Activated CD8-positive, alpha-beta T cell treated with anti-CD3 and anti-CD28 coated beads for 36 hours (primary cell): ENCODE results near the gene PABPN1. TPM values are rescaled to one million over a fixed set of nuclear protein-coding genes. Genes with fewer than 3 reads are reported as not detected.

Experiments
- ATAC-seq: fragments of 200-7000 bp; cut with Tn5 transposase; one replicate; pipeline ENCODE4 v1.10.0; 2021; ENCODE audit warnings: mild to moderate bottlenecking, moderate library complexity
- CTCF ChIA-PET: fragments of 350-600 bp; sonication (Branson Sonifier 250); formaldehyde crosslinking; loops from one replicate; lab custom pipeline; 2021; ENCODE audit warnings: antibody characterized with exemption; lab: Charles Lee
- POLR2A ChIA-PET: fragments of 350-600 bp; sonication (Branson Sonifier 250); formaldehyde crosslinking; loops from one replicate; lab custom pipeline; 2021; ENCODE audit warnings: antibody characterized with exemption; lab: Charles Lee
- DNase-seq: peaks from one replicate; pipeline ENCODE4 v3.0.0-alpha.2; 2020
- H3K27ac Mint-ChIP-seq: one replicate; pipeline ENCODE4 v1.8.0; 2021; ENCODE audit warnings: mild to moderate bottlenecking, mixed read lengths
- H3K27me3 Mint-ChIP-seq: one replicate; pipeline ENCODE4 v1.8.0; 2021; ENCODE audit warnings: mixed read lengths
- H3K36me3 Mint-ChIP-seq: one replicate; pipeline ENCODE4 v1.8.0; 2021; ENCODE audit warnings: low read depth, mixed read lengths
- H3K4me1 Mint-ChIP-seq: one replicate; pipeline ENCODE4 v1.8.0; 2021; ENCODE audit warnings: low read depth, mixed read lengths
- H3K4me3 Mint-ChIP-seq: one replicate; pipeline ENCODE4 v1.8.0; 2021; ENCODE audit warnings: mild to moderate bottlenecking, moderate library complexity, mixed read lengths
- H3K9me3 Mint-ChIP-seq: one replicate; pipeline ENCODE4 v1.8.0; 2021; ENCODE audit warnings: mixed read lengths
- CTCF ChIP-seq: fragments of 200-600 bp; IDR thresholded peaks from one replicate; pipeline ENCODE4 v1.8.0; 2022; ENCODE audit warnings: antibody characterized with exemption, mild to moderate bottlenecking
- intact Hi-C: fragments of 100-400 bp; cut with micrococcal nuclease; formaldehyde crosslinking; loops from one replicate; pipeline ENCODE4 v1.10.0; 2022
- total RNA-seq, 2 experiments: library from RNA; stranded (reverse); gene quantifications; one replicate each; pipeline ENCODE4 v1.2.3, GENCODE V29; 2021

Gene PABPN1
- total RNA-seq, 2 experiments from 2014 or later = 258 to 260 TPM

- Mint-ChIP-seq H3K9me3 (no peaks in the 10 kb centered on the region), H3K36me3 (peaks cover 22% of the 10 kb centered on the region), H3K4me1 (peaks cover 18% of the 10 kb centered on the region), H3K4me3 (no peak overlapping the region), H3K27ac (no peak overlapping the region), H3K27me3 (no peaks in the 10 kb centered on the region)
- CTCF ChIA-PET = interaction anchor here (0.8 to 7.0 kb wide), 12 partner anchors 15 to 233 kb away, joined by 3 to 86 read pairs (median 4); partner anchors contain the start of gene SLC22A17
- POLR2A ChIA-PET = interaction anchor here (1.3 to 2.7 kb wide), 3 partner anchors 24 to 52 kb away, joined by 3 to 11 read pairs (median 3); partner anchors contain the start of gene PPP1R3E
- DNase-seq (peak; percentile 86), ATAC-seq (peak; percentile 88)
- peak; percentile 86 for TF ChIP-seq CTCF
- intact Hi-C loops = loop anchor here (2.0 kb wide), 1 partner anchor 53 kb away; no protein-coding TSS in a partner anchor
Observed at GRCh38 chr14:23327947-23328744, 6.9 kb downstream of the PABPN1 start.

DNA sequence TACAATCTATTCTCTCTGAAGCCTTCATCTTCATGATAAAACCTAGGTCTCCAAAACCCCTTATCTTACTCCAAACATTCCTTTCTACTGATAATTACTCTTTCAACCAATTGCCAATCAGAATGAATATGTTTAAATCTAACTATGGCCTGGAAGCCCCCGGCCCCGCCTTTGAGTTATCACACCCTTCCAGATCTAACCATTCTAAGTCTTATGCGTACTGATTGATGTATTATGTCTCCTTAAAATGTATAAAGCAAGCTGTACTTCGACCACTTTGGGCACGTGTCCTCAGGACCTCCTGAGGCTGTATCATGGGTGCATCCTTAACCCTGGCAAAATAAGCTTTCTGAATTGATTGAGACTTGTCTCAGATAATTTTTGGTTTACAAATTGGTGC lies 14.4 kb downstream of the PABPN1 start:
- H3K9me3 Mint-ChIP-seq = peaks cover 2% of the 10 kb centered on the region
- CTCF ChIA-PET = interaction anchor here (1.1 to 3.2 kb wide), 4 partner anchors 15 to 619 kb away, joined by 3 to 13 read pairs (median 4); partner anchors contain the start of gene PABPN1
- intact Hi-C loops = no loop called here
- no peak overlapping the region for H3K27ac Mint-ChIP-seq
- H3K4me1 Mint-ChIP-seq = no peaks in the 10 kb centered on the region
- H3K36me3 Mint-ChIP-seq = peaks cover 3% of the 10 kb centered on the region
- no peak for ATAC-seq
- H3K27me3 Mint-ChIP-seq = peaks cover 20% of the 10 kb centered on the region
- POLR2A ChIA-PET = no interaction called here
- no peak overlapping the region for H3K4me3 Mint-ChIP-seq
- no peak for DNase-seq
- no peak for TF ChIP-seq CTCF

DNA sequence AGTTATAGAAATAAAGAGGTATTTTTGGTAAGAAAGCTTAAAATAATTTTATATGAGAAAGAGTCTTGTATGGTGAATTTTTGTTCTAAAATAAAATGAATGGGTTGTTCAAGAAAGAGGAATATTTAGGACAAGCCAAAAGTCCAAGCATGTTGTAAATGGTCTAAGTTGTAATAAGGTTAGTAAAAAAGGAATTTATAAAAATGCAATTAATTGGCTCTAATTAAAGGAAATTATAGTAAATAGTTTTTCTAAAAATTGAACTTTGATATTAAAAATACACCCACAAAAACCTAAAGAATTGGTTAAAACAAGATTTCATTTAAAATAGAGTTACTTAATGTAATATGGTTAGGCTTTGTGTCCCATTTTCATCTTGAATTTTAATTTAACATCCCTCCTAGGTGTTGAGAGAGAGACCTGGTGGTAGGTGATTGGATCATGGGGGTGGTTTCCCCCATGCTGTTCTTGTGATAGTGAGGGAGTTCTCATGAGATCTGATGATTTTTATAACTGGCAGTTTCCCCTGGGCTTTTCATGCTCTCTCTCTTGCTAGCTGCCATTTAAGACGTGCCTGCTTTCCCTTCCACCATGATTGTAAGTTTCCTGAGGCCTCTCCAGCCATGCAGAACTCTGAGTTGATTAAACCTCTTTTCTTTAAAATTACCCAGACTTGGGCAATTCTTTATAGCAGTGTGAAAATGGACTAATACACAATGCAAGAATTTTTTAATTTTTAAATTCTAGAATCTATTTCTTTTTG lies 18.4 kb downstream of the PABPN1 start:
- Mint-ChIP-seq H3K4me3 (no peak overlapping the region), H3K4me1 (no peaks in the 10 kb centered on the region), H3K27ac (no peak overlapping the region), H3K27me3 (peaks cover 19% of the 10 kb centered on the region), H3K36me3 (peaks cover 3% of the 10 kb centered on the region), H3K9me3 (peaks cover 2% of the 10 kb centered on the region)
- TF ChIP-seq CTCF = no peak
- ATAC-seq (no peak), DNase-seq (no peak)
- intact Hi-C loops = no loop called here
- POLR2A ChIA-PET = no interaction called here
- CTCF ChIA-PET = interaction anchor here (0.9 to 3.1 kb wide), 2 partner anchors 12 to 40 kb away, joined by 3 to 12 read pairs; no protein-coding TSS in a partner anchor

GRCh38 chr14:23344481-23344880 lies 23.2 kb downstream of the PABPN1 start:
- POLR2A ChIA-PET = interaction anchor here (0.7 kb wide), 1 partner anchor 22 kb away, joined by 3 read pairs; no protein-coding TSS in a partner anchor
- Mint-ChIP-seq H3K9me3 (peaks cover 2% of the 10 kb centered on the region), H3K4me3 (no peak overlapping the region), H3K36me3 (peaks cover 3% of the 10 kb centered on the region), H3K4me1 (no peaks in the 10 kb centered on the region), H3K27me3 (peaks cover 4% of the 10 kb centered on the region), H3K27ac (no peak overlapping the region)
- TF ChIP-seq CTCF = no peak
- intact Hi-C loops = no loop called here
- ATAC-seq (no peak), DNase-seq (no peak)
- CTCF ChIA-PET = interaction anchor here (1.3 kb wide), 1 partner anchor 36 kb away, joined by 8 read pairs; no protein-coding TSS in a partner anchor
